ENCODE data around the gene MAP2K5.

The MAP2K5 gene

GRCh38 chr15:67845974-67846373 is 303.5 kb downstream of the MAP2K5 start:
- no peak for DNase-seq

DNA sequence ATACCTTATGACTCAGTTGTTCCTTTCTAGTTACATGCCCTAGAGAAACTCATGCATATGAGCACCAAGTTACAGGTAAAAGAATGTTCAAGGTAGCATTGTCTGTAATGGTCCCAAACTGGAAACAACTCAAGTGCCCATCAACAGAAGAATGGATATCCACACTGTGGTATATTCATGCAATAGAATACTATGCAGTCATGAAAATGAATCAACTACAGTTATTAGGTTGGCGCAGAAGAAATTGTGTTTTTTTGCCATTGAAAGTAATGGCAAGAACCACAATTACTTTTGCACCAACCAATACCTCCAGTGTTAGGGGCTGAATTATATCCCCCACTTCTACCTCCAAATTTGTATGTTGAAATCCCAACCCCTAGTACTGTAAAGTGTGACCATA is 307.0 kb downstream of the MAP2K5 start:
- DNase-seq, result no peak

DNA sequence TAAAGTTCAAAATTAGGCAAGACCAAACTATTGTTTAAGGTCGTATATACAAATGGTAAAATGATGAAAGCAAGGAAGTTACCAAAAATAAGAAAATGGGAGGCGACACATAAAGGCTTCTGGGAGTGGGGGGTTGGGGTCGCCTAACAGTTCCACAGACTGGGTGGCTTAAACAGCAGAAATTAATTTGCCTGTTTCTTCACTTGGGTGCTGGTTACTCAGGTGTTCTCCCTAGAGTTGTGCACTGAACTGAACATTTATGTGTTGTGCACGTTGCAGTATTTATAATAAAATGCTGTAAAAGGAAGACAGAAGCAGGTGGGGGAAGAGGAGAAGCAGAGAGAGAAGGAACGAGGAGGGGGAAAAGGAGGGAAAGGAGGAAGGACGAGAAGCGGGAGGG is 307.8 kb downstream of the MAP2K5 start:
- no peak for DNase-seq

DNA sequence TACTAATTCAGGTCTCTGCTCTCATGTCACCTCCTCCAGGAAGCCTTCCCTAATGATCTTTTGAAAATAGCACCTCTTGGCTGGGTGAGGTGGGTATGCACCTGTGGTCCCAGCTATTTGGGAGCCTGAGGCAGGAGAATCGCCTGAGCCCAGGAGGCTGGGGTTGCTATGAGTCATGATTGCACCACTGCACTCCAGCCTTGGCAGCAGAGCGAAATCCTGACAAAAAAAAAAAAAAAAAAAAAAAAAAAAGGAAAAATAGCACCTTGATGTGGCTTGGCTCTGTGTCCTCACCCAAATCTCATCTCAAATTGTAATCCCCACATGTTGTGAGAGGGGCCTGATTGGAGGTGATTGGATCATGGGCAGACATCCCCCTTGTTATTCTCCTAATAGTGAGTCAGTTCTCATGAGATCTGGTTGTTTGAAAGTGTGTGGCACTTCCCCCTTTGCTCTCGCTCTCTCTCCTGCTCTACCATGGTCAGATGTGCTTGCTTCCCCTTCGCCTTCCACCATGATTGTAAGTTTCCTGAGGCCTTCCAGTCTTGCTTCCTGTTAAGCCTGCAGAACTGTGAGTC is 308.6 kb downstream of the MAP2K5 start:
- peak in 1 of 2 donors; percentile 42 for DNase-seq

DNA sequence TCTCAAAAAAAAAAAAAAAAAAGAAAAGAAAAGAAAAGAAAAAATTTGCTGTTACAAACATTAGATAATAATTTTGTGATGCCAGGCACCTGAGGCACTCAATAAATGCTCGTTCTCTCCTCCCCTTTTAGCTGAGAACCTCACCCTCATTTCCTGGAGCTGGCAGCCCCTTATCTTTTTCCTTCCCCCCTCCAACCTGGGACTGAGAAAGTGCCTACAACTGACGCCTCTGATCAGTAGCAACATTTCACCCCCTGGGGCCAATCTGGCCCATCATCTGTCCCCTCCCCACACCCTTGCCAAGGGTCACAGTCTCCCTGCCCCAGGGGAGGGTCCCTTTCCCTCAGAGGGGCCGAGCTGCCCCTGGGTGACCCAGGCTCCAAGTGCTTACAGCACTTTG is 309.9 kb downstream of the MAP2K5 start:
- DNase-seq, result no peak

DNA sequence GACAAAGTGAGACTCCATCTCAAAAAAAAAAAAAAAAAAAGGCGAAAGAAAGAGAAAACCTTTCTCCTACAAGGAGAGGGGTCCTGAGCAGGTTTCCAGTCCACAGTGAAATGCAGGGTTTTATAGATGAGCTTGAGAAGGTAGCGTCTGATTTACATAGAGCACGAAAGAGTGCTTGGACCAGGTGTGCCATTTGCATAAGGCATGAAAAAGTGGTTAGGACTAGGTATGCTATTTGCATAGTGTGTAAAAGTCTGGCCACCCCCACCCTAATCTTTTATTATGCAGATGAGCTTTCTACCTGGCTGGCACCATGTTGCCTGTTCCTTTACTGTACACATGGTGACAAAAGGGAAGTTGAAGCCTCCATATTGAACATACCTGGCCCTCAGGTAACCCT is 311.0 kb downstream of the MAP2K5 start:
- no peak for DNase-seq

DNA sequence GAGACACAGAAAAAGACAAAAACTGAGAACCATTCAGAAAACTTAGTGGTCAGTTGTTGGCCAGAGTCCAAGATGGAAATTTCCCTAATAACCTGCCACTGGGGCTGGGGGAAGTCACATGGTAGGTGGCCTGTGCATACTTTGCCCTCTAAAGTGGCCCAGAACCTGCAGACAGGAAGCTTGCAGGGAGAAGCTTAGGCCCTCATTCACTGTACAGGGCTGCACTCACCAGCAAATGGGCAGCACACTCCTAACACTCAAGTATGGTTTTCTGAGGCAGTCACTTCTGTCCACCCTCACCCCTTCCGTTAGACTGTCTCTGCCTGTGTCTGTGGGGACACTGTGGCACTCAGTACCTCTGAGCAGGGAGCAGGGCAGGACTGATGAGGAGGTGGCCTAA is 311.9 kb downstream of the MAP2K5 start:
- no peak for DNase-seq

DNA sequence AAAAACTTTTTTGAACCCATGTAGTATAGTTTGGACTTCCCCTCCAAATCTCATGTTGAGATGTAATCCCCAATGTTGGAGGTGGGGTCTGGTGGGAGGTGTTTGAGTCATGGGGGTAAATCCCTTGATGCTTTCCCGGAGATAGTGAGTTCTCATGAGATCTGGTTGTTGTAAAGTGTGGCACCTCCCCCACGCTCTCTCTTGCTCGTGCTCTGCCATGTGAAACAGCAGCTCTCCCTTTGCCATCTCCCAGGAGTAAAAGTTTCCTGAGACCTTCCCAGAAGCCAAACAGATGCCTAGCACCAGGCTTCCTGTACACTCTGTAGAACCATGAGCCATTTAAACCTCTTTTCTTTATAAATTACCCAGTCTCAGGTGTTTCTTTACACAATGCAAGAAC is 313.3 kb downstream of the MAP2K5 start:
- DNase-seq, result no peak

All from CD4-positive, alpha-beta T cell treated with Interferon alpha-2 for 1 hour (primary cell).